H9 (cell line): ENCODE results near the gene PCSK1N. TPM values are rescaled to one million over a fixed set of nuclear protein-coding genes. Genes with fewer than 3 reads are reported as not detected.

Experiments used
- DNase-seq: peaks from one replicate; pipeline ENCODE4 v3.0.0-alpha.2; 2017
- H2AFZ ChIP-seq: one replicate; pipeline ENCODE4 v1.6.1; 2013; ENCODE audit warnings: mild to moderate bottlenecking, low read length, control low read depth, moderate library complexity
- H2AK5ac ChIP-seq: 2 replicates; pipeline ENCODE4 v1.6.1; 2013; ENCODE audit warnings: low read length, control low read depth, mixed read lengths; ENCODE audit not compliant: insufficient read length
- H2BK120ac ChIP-seq: one replicate; pipeline ENCODE4 v1.6.1; 2013; ENCODE audit warnings: low read depth, mild to moderate bottlenecking, low read length, control low read depth, inconsistent platforms; ENCODE audit not compliant: poor library complexity, severe bottlenecking
- H2BK12ac ChIP-seq: 2 replicates; pipeline ENCODE4 v1.6.1; 2013; ENCODE audit warnings: low read length, control low read depth, mixed read lengths, low read depth; ENCODE audit not compliant: insufficient read length
- H2BK15ac ChIP-seq: 2 replicates; pipeline ENCODE4 v1.6.1; 2013; ENCODE audit warnings: low read depth, low read length, control low read depth
- H2BK20ac ChIP-seq: one replicate; pipeline ENCODE4 v1.6.1; 2013; ENCODE audit warnings: low read depth, mild to moderate bottlenecking, low read length, control low read depth, inconsistent platforms; ENCODE audit not compliant: poor library complexity, severe bottlenecking
- H2BK5ac ChIP-seq: 2 replicates; pipeline ENCODE4 v1.6.1; 2013; ENCODE audit warnings: low read length, control low read depth, mixed read lengths; ENCODE audit not compliant: insufficient read length
- H3K14ac ChIP-seq: 2 replicates; pipeline ENCODE4 v1.6.1; 2013; ENCODE audit warnings: low read length, control low read depth; ENCODE audit not compliant: insufficient read depth
- H3K18ac ChIP-seq: 2 replicates; pipeline ENCODE4 v1.6.1; 2013; ENCODE audit warnings: low read depth, mild to moderate bottlenecking, mixed read lengths, low read length, control low read depth; ENCODE audit not compliant: insufficient read length
- H3K23ac ChIP-seq: 2 replicates; pipeline ENCODE4 v1.6.1; 2013; ENCODE audit warnings: low read length, control low read depth, mixed read lengths, low read depth; ENCODE audit not compliant: insufficient read length
- H3K23me2 ChIP-seq: 2 replicates; pipeline ENCODE4 v1.6.1; 2013; ENCODE audit warnings: low read depth, mild to moderate bottlenecking, mixed read lengths, low read length, control low read depth; ENCODE audit not compliant: insufficient read length, poor library complexity, severe bottlenecking
- H3K27ac ChIP-seq: 2 replicates; pipeline ENCODE4 v1.5.1; 2013; ENCODE audit warnings: low read length, control low read depth, mixed read lengths, low read depth; ENCODE audit not compliant: insufficient read length
- H3K27me3 ChIP-seq: 2 replicates; pipeline ENCODE4 v1.6.1; 2013; ENCODE audit warnings: low read length, control low read depth, inconsistent platforms; ENCODE audit not compliant: insufficient read depth
- H3K4ac ChIP-seq: 2 replicates; pipeline ENCODE4 v1.6.1; 2013; ENCODE audit warnings: low read depth, mild to moderate bottlenecking, control low read depth, inconsistent platforms, low read length, moderate library complexity
- H3K4me1 ChIP-seq: 2 replicates; pipeline ENCODE4 v1.6.1; 2013; ENCODE audit warnings: low read length, control low read depth, inconsistent platforms; ENCODE audit not compliant: insufficient read depth
- H3K4me2 ChIP-seq: 2 replicates; pipeline ENCODE4 v1.6.1; 2013; ENCODE audit warnings: low read length, control low read depth, mixed read lengths; ENCODE audit not compliant: insufficient read length, insufficient read depth
- H3K56ac ChIP-seq: 2 replicates; pipeline ENCODE4 v1.6.1; 2013; ENCODE audit warnings: low read depth, mild to moderate bottlenecking, mixed read lengths, low read length, control low read depth; ENCODE audit not compliant: insufficient read length
- H3K79me1 ChIP-seq: 2 replicates; pipeline ENCODE4 v1.6.1; 2013; ENCODE audit warnings: low read depth, mild to moderate bottlenecking, moderate library complexity, low read length, control low read depth, inconsistent platforms; ENCODE audit not compliant: insufficient read depth, poor library complexity, severe bottlenecking
- H3K79me2 ChIP-seq: 2 replicates; pipeline ENCODE4 v1.6.1; 2013; ENCODE audit warnings: low read length, control low read depth, inconsistent platforms; ENCODE audit not compliant: insufficient read depth
- H3K9ac ChIP-seq: 2 replicates; pipeline ENCODE4 v1.6.1; 2013; ENCODE audit warnings: low read length, control low read depth, mixed read lengths; ENCODE audit not compliant: insufficient read length; ENCODE audit errors: extremely low read depth
- H3K9me3 ChIP-seq: one replicate; pipeline ENCODE4 v1.6.1; 2013; ENCODE audit warnings: low read depth, low read length, inconsistent platforms; ENCODE audit not compliant: control insufficient read depth
- H3T11ph ChIP-seq: one replicate; pipeline ENCODE4 v1.6.1; 2013; ENCODE audit warnings: mild to moderate bottlenecking, low read length, control low read depth, inconsistent platforms
- H4K20me1 ChIP-seq: one replicate; pipeline ENCODE4 v1.6.1; 2013; ENCODE audit not compliant: control insufficient read depth, insufficient read length, insufficient read depth
- H4K5ac ChIP-seq: 2 replicates; pipeline ENCODE4 v1.6.1; 2013; ENCODE audit warnings: low read depth, mild to moderate bottlenecking, mixed read lengths, low read length, control low read depth; ENCODE audit not compliant: insufficient read length
- H4K8ac ChIP-seq: replicated peaks from 2 replicates; pipeline ENCODE4 v1.6.1; 2013; ENCODE audit warnings: low read length, control low read depth, mixed read lengths, low read depth; ENCODE audit not compliant: insufficient read length
- H4K91ac ChIP-seq: 2 replicates; pipeline ENCODE4 v1.6.1; 2013; ENCODE audit warnings: low read depth, mild to moderate bottlenecking, moderate library complexity, mixed read lengths, low read length, control low read depth; ENCODE audit not compliant: insufficient read length
- H3K27ac Mint-ChIP-seq, 3 experiments: 2 replicates in 2 of 3; 3 replicates in 1 of 3; pipeline ENCODE4 v1.8.0; 2020 to 2021; ENCODE audit warnings: mixed read lengths in 3 of 3, mild to moderate bottlenecking in 1 of 3, moderate library complexity in 1 of 3
- H3K27me3 Mint-ChIP-seq: 2 replicates; pipeline ENCODE4 v1.8.0; 2021; ENCODE audit warnings: low read depth, mild to moderate bottlenecking, moderate library complexity, mixed read lengths
- H3K36me3 Mint-ChIP-seq, 3 experiments: 2 replicates in 2 of 3; 3 replicates in 1 of 3; pipeline ENCODE4 v1.8.0; 2020 to 2021; ENCODE audit warnings: low read depth in 3 of 3, mixed read lengths in 3 of 3; ENCODE audit not compliant: insufficient read depth in 1 of 3
- H3K4me1 Mint-ChIP-seq, 2 experiments: 2 replicates each; pipeline ENCODE4 v1.8.0; 2020; ENCODE audit warnings: mixed read lengths in 2 of 2
- H3K4me3 Mint-ChIP-seq, 2 experiments: 2 replicates in 1 of 2; 3 replicates in 1 of 2; pipeline ENCODE4 v1.8.0; 2020 to 2021; ENCODE audit warnings: mild to moderate bottlenecking in 2 of 2, mixed read lengths in 2 of 2, moderate library complexity in 1 of 2
- H3K9me3 Mint-ChIP-seq, 2 experiments: 2 replicates in 1 of 2; 3 replicates in 1 of 2; pipeline ENCODE4 v1.8.0; 2020; ENCODE audit warnings: mild to moderate bottlenecking in 2 of 2, mixed read lengths in 2 of 2, moderate library complexity in 1 of 2
- WGBS: extraction: QIAGEN DNeasy Blood & Tissue Kit; methylation state at CpG from one replicate; pipeline ENCODE4 v1.1.7; 2013; ENCODE audit warnings: missing lambda C conversion rate, low lambda C conversion rate, mixed read lengths; ENCODE audit not compliant: insufficient read length; ENCODE audit errors: extremely low coverage; 5-methylcytosine and 5-hydroxymethylcytosine counted together
- total RNA-seq: library from RNA; stranded (reverse); gene quantifications from 2 replicates; pipeline ENCODE4 v1.2.1, GENCODE V29; 2021
- TF ChIP-seq, protein P1 (sequence below): fragments of 200-600 bp; sonication (generic); conservative IDR thresholded peaks from 3 replicates; pipeline ENCODE4 v1.8.0; 2021; ENCODE audit warnings: antibody characterized with exemption, mild to moderate bottlenecking

Gene PCSK1N
- total RNA-seq, 1 experiment from 2014 or later = 3.9 TPM

GRCh38 chrX:48826876-48827653, 8.3 kb downstream of the PCSK1N start:
- Histone ChIP-seq H3K79me1 (no peaks in the 10 kb centered on the region), H3T11ph (no peak overlapping the region), H2BK15ac (no peak overlapping the region), H2BK120ac (no peak overlapping the region), H4K8ac (no peak overlapping the region), H3K79me2 (no peaks in the 10 kb centered on the region), H4K91ac (no peak overlapping the region), H4K5ac (no peak overlapping the region), H3K9ac (no peak overlapping the region), H3K23me2 (no peaks in the 10 kb centered on the region), H3K9me3 (peaks cover 16% of the 10 kb centered on the region), H3K4me1 (no peaks in the 10 kb centered on the region), H4K20me1 (no peaks in the 10 kb centered on the region), H3K18ac (no peak overlapping the region), H3K56ac (no peak overlapping the region), H3K4ac (no peak overlapping the region), H3K14ac (no peak overlapping the region), H2BK5ac (no peak overlapping the region), H3K4me2 (peak overlapping the region; percentile 2), H2BK20ac (no peak overlapping the region), H2AK5ac (no peak overlapping the region), H2AFZ (no peak overlapping the region), H3K27me3 (no peaks in the 10 kb centered on the region; the same call in none of the 2 replicates), H3K23ac (no peak overlapping the region), H2BK12ac (no peak overlapping the region), H3K27ac (no peak overlapping the region)
- Mint-ChIP-seq H3K27me3 (peaks cover 24% of the 10 kb centered on the region), H3K4me1 (peaks cover 0 to 6% of the 10 kb centered on the region in 2 experiments; a peak in 3 of 4 replicates), H3K9me3 (peaks cover 61 to 77% of the 10 kb centered on the region in 2 experiments), H3K27ac (peak overlapping the region in 1 of 3 experiments; percentile 71; a peak in 1 of 7 replicates), H3K36me3 (peaks cover 32 to 42% (median 39%) of the 10 kb centered on the region in 3 experiments), H3K4me3 (peak overlapping the region in 1 of 2 experiments; percentile 46; a peak in 2 of 5 replicates)
- DNase-seq = peak; percentile 41
- no CpG with 5 or more reads among the region's 73 CpGs for WGBS
- TF ChIP-seq, protein P1, sequence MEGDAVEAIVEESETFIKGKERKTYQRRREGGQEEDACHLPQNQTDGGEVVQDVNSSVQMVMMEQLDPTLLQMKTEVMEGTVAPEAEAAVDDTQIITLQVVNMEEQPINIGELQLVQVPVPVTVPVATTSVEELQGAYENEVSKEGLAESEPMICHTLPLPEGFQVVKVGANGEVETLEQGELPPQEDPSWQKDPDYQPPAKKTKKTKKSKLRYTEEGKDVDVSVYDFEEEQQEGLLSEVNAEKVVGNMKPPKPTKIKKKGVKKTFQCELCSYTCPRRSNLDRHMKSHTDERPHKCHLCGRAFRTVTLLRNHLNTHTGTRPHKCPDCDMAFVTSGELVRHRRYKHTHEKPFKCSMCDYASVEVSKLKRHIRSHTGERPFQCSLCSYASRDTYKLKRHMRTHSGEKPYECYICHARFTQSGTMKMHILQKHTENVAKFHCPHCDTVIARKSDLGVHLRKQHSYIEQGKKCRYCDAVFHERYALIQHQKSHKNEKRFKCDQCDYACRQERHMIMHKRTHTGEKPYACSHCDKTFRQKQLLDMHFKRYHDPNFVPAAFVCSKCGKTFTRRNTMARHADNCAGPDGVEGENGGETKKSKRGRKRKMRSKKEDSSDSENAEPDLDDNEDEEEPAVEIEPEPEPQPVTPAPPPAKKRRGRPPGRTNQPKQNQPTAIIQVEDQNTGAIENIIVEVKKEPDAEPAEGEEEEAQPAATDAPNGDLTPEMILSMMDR = no peak
